NCI-H2227 treated with DMSO at 0.1 percent for 48 hours (cell line): ENCODE measurements around the gene SLC6A6.
"Not testable (repeated sequence)": the region's sequence is repeated elsewhere in the genome, so short reads cannot be mapped to it uniquely, and the experiment has no call there.

Source experiments
- DNase-seq: peaks from one replicate; lab custom pipeline; 2025; lab: John Stamatoyannopoulos, UW

SLC6A6 gene

GRCh38 chr3:14398797-14399106, 3.7 kb upstream of the SLC6A6 start:
- no peak for DNase-seq

DNA sequence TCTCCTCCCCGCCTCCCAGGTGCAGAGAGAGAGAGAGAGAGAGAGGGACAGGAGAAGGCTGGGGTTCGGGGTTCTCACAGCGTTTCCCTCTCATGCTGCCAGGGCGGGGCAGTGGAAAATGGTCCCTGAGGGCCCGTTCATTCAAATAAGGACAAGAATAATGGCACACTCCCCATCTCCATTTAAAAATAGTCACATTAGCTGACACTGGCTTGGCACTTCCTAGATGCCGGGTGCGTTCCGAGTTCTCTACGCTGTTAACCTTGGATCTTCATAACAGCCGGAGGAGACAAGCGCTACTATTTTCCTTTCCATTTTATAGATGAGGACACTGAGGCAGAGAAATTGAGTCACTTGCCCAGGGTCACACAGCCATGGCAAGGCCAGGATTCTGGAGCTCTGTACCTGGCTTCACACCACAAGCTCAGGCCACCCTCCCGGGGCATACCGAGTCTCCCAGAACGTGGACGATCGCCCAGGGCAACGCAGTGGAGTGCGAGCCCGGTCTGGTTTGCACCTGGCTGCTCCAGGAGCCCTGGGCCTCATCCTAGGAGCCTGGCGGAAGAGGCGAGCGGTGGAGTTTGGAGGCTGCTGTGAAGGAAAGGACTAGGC, 608 bp upstream of the SLC6A6 start:
- no peak for DNase-seq

- no peak for DNase-seq
Observed at GRCh38 chr3:14403619-14404155, 1.3 kb downstream of the SLC6A6 start.

GRCh38 chr3:14404186-14404585, 1.8 kb downstream of the SLC6A6 start:
- DNase-seq = no peak

DNA sequence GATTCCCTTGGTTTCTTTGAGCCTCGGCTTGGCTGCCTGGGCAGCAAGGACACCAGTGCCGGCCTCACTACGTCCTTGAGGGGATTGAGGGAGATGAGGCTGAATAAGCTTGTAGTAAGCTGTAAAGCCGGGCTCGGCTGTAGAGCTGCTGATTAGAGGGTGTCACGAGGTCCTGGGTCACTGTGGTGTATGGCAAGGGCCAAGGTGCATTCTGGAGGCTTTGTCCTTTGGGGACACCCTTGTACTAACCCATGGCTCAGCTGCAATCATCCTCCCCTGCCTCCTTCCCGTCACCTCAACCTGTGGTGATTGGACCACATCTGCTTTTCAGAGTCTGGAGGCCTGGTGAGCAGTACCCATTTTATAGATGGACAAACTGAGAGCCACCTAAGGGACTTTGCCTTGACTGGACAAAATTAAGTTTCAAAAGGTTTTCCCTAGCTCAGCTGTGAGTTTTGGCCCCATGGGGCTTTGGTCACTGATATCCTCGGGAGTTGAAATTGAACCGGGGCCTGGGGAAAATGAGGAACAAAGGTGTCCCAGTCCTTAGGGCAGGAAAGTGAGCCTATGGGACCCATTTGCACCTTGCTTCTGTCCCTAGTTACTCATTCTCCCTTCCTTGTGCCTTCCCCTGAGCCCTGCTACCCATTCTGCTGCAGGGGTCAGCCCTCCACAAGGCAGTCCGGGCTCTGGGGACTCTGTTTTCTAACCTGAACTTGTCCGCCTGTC, 2.4 kb downstream of the SLC6A6 start:
- no peak for DNase-seq

DNA sequence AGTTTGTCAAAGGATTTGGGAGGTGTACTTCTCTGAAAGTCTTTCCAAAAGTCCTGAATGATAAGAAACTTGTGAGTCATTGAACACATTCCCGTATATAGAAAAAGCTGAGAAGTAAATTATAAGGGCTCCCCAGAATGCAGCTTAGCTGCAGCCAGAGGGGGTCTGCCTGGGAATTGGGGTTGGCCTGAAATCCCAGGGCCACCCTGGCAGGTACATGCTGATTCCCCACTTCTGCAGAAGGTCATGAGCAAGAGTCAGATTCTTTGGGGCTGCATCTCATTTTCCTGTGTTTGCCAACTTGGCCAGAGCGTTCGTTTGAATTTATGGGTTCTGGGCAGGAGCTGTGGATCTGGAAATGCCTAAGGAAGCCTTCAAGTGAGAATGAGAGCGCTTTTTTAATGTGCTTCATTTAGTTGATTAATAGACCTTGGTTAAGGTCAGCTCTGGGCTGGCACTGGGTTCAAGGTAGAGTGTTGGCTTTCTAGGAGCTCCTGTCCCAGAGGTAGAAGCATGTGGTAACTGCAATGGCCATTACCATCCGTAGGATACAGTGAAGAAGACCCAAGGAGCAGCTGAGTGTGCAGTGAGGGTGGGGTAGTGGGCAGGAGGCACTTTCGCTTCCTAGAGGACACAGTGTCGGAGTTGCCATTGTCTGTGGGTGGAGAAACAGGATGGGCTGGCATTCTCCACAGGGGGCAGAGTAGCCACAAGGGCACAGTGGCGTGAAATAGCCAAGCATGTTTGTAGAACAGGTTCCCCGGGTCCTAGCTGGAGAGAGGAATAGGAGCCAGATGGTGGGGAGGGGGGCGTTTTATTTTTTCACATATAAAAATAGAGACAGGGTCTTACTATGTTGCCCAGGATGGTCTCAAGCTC, 3.2 kb downstream of the SLC6A6 start:
- DNase-seq = no peak

DNA sequence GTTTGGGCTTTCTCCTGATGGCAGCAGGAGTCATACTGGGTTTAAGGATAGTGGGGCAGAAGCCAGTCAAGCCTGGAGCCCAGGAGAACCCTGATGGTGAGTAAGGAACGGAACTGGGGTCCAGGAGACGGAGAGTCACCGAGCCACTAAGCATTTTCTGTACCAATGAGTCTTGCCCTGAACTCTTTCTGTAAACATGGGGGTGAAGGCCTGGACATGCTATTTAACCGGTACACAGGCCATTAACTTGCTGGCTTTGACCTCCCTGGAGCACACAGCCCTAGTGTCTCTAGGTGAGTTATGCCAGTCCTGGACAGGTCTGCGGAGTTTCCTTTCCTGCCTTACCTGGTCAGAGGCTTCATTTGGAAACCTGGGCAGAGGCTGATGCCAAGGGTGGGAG, 3.9 kb downstream of the SLC6A6 start:
- no peak for DNase-seq

DNA sequence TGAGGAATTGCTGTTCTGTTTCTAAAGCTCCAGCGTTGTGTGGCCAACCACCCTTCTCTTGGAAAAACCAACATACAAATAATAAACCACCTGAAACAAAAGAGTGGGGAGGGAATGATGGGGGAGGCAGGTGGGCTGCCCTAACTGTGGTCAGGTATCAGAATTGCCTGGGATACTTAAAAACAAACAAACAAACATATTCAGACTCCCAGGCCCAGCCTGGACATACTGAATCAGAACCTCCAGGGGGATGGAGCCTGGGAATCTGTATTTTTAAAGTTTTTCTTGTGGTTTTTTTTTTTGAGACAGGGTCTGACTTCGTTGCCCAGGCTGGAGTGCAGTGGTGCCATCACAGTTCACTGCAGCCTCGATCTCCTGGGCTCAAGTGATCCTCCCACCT, 4.4 kb downstream of the SLC6A6 start:
- DNase-seq = no peak

GRCh38 chr3:14407203-14407602, 4.8 kb downstream of the SLC6A6 start:
- no peak for DNase-seq

GRCh38 chr3:14409779-14410063, 7.3 kb downstream of the SLC6A6 start:
- not testable (repeated sequence) for DNase-seq

GRCh38 chr3:14410106-14410502, 7.7 kb downstream of the SLC6A6 start:
- no peak for DNase-seq

DNA sequence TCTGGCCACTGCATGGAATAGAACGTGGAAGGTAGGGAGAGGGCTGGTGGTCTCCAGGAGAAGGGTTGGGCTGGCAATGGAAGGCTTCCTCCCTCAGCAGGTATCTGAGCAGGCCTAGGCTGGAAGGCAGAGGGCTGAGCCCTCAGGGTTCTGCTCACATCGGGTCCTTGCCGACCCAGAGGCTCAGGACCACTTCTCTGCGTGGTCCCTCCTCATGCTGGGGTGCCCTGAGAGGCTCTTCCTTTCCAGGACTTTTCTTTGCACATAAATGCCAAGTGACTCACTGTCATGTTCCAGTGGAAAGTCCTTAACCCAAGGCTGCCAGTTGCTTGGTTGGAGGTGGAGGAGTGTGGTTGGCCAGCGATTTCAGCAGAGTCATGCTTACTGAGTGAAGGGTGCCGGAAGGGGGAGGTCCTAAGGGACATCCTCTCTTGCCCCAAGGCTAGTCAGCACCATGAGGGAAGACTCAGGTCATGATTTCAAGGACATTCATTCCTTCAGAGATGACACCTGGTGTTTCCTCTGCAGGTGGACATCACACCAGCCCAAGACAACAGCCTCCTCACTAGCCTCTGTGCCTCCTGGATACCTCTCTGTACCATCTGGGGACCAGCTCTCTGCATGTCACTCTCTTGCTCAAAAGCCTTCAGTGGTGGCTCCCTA, 8.2 kb downstream of the SLC6A6 start:
- no peak for DNase-seq

GRCh38 chr3:14411166-14411526, 8.7 kb downstream of the SLC6A6 start:
- no peak for DNase-seq

- DNase-seq = no peak
Observed at GRCh38 chr3:14411988-14412387, 9.6 kb downstream of the SLC6A6 start.

DNA sequence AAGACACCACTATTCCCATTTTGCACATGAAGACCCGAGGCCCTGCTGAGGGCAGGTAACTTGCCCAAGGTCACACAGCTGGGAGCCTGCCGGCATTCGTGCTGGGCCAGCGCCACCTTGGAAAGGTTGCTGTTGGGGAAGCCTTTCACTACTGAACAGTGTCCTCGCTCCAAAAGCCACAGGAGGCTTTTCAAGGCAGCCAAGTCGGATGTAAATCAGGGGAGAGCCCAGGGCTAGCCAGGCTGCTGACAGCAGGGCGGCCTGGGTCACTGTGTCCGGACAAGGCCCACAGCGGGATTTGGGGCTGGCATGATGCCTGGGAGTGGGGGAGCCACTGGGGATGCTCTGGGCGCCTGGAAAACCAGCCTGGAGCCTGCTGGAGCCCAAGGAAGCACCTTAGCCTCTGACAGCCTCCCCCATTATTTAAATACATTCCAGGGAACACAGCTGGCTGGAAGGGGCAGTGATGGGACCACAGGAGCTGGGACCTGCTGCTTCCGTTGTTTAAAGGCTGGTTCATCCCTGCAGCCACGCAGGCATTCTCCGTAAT, 10.5 kb downstream of the SLC6A6 start:
- DNase-seq = no peak

DNA sequence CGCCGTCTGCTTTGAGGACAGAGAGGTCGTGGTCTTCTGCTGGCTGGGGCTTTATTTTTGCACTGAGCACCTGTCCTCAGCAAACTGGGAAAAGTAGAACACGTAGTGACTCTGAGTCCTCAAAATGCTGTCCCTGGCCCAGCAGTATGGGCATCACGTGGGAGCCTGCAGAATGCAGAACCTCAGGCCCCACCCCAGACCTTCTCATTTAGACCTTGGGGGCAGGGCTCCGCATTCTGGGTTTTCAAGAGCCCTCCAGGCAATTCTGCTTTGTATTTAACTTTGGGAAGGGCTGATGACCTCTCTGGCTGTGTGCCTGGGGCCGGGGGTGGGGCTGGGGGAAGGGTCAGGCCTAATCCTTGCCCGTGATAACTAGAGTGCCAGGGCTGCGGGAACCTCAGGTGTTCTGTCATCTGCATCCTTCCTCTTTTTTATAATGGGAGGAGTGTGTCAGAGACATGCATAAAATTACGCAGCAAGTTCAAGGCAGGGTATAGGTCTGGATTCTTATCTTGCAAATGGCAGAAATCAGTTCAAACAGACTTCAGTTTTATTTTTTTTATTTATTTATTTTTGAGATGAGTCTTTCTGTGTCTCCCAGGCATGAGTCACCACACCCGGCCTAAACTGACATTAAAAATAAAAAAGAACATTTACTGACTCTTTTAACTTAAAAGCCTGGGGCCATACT, 11.1 kb downstream of the SLC6A6 start:
- no peak for DNase-seq

DNA sequence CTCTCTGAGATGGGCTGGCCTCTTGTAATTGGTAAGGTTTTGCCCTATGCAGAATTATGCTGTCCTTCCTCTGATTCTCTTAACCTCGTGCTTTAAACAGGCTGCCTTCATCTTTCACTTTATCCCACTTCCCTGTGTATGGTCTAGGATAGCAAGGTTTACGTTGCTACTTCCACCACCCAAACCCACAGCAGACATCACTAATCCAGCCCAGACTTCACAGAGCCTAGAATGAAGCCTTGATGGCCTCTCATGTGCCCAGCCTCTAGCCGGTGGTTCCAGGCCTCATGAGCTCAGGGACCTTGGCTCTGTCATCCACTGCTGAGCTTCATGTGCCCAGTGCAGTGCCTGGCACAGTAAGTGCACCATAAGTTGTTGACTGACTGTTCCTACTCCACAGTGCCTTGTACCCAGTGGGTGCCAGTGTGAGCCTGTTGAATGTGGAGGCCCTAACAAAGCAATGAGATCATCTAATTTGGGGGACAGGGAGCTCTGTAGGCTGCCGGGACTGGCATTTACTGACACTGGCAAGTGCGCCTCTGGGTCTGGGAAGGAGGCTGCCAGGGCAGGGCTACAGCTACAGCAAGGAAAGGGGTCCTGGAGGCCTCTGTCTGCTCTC, 12.5 kb downstream of the SLC6A6 start:
- DNase-seq = no peak

DNA sequence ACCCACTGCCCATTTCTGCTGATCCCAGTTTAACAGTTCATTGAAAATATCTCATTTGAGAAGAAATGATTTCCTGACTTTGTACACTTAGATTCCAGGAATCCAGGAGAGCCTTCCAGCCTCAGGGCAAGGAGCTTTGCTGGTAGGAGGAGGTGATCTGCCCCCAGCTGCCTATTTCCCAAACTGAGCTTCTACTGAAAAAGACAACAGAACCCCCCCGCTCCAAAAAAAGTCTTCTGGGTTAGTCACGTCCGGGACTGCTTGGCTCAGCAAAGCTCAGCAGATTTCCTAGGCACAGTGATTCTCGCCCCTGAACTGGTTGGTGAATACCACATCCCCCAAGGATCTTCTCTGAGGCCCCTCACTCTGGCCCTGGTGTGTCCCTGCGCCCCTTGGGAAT, 13.1 kb downstream of the SLC6A6 start:
- DNase-seq = no peak

GRCh38 chr3:14416453-14416852, 14.0 kb downstream of the SLC6A6 start:
- no peak for DNase-seq

- DNase-seq = no peak
Observed at GRCh38 chr3:14418296-14419250, 16.2 kb downstream of the SLC6A6 start.
